Coronary artery (tissue), 2 donors: Measurements from ENCODE around the gene KRTAP3-2.

ENCODE experiments used
- DNase-seq: peaks from one replicate; pipeline ENCODE4 v3.0.0-alpha.2; 2017; ENCODE audit warnings: low spot score
- H3K27ac ChIP-seq, 2 donors: fragments of 200-600 bp; sonication (generic); one replicate each; pipeline ENCODE4 v1.5.1; 2016 to 2019
- H3K4me3 ChIP-seq: fragments of 200-600 bp; sonication (generic); 2 replicates; pipeline ENCODE4 v1.5.1; 2016; ENCODE audit warnings: mild to moderate bottlenecking, moderate library complexity
- TF ChIP-seq, protein P1 (sequence below): fragments of 200-600 bp; sonication (generic); IDR thresholded peaks from one replicate; pipeline ENCODE4 v1.5.1; 2019; ENCODE audit warnings: antibody characterized with exemption

KRTAP3-2 gene

DNA sequence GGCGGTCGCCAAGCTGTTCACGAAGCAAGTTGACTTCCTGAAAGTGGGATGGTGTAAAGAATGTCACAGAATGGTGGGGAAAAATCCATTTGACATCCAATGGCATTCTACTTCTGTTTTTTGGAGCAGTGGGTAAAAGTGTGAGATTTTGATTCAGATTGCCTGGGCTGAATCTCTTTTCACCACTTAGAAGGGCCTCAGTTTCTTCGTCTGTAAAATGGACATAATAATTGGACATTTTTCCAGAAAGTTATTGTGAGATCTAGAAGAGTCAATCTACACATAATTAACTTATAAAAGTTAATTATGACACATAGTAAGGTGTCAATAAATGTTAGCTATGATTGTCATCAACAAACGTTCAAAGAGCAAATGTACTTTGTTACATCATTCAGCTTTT lies 18.6 kb downstream of the KRTAP3-2 start:
- TF ChIP-seq, protein P1, sequence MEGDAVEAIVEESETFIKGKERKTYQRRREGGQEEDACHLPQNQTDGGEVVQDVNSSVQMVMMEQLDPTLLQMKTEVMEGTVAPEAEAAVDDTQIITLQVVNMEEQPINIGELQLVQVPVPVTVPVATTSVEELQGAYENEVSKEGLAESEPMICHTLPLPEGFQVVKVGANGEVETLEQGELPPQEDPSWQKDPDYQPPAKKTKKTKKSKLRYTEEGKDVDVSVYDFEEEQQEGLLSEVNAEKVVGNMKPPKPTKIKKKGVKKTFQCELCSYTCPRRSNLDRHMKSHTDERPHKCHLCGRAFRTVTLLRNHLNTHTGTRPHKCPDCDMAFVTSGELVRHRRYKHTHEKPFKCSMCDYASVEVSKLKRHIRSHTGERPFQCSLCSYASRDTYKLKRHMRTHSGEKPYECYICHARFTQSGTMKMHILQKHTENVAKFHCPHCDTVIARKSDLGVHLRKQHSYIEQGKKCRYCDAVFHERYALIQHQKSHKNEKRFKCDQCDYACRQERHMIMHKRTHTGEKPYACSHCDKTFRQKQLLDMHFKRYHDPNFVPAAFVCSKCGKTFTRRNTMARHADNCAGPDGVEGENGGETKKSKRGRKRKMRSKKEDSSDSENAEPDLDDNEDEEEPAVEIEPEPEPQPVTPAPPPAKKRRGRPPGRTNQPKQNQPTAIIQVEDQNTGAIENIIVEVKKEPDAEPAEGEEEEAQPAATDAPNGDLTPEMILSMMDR, result no peak
- no peak for DNase-seq
- H3K27ac ChIP-seq, result no peak overlapping the region
- H3K4me3 ChIP-seq, result no peak overlapping the region

DNA sequence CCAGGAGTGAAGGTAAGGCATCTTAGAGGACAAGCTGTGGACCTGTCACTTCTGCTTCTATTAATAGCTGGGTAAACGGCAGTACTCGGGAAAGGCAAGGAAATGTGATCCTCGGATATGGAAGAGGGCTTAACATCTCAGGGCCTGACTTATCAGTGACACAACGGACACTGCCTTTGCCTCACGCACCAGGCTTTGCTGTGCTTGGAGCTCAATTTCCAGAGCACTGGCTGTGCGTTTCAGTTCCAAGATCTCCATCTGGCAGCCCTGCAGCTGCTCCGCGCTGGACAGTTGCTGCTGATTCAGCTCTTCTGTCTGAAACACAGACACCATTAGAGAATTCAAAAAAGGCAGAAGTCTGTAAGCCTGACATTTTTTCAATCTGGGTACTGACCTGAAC lies 19.1 kb downstream of the KRTAP3-2 start:
- no peak for DNase-seq
- TF ChIP-seq, protein P1, result no peak
- H3K4me3 ChIP-seq, result no peak overlapping the region
- no peak overlapping the region for H3K27ac ChIP-seq

DNA sequence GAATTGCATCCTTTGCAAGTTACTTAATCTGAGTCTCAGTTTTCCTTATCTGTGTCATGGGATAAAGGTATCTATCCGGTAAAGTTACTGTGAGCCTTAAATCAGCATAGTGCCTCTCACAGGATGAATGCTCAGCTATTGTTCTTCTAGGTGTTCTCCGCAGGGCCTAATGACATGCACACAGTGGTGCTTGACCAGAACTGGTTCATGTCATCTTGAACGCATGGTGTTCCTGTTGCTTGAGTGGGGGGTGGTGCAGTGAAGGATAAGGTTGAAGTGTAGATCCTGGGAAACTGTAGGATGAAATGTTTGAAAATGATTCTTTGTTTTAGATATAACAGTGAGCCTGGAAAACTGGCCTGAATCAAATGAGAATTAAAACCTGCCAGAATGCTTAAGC lies 19.6 kb downstream of the KRTAP3-2 start:
- no peak for DNase-seq
- Histone ChIP-seq H3K27ac (no peak overlapping the region), H3K4me3 (no peak overlapping the region)

DNA sequence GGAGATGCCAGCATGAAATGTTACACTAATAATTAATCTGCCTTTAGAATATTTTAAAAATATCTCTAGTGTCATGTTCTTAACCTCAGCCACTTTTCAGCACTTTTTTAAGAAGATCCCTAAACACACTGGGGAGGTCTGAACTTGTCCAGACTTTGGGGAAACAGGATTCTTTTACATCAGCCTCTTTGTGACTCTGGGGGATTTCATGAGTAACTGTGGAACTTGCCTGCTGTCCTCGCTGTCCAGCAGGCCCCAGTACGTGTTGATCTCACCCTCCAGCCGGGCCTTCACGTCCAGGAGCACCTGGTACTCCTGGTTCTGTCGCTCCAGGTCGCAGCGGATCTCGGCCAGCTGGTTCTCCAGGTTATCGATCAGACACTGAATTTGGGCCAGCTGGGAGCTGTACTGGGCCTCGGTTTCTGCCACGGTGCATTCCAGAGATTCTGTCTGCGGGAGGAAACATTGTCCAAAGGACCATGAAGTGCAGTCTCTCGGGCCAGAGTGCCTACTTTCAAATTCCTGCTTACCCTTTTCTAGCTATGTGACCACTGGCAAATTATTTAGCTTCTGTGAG lies 21.0 kb downstream of the KRTAP3-2 start:
- no peak overlapping the region for H3K4me3 ChIP-seq
- no peak overlapping the region for H3K27ac ChIP-seq
- DNase-seq, result no peak
- TF ChIP-seq, protein P1, result no peak

More for the DNA sequence above, 19.6 kb downstream of the KRTAP3-2 start:
- TF ChIP-seq, protein P1, result no peak

DNA sequence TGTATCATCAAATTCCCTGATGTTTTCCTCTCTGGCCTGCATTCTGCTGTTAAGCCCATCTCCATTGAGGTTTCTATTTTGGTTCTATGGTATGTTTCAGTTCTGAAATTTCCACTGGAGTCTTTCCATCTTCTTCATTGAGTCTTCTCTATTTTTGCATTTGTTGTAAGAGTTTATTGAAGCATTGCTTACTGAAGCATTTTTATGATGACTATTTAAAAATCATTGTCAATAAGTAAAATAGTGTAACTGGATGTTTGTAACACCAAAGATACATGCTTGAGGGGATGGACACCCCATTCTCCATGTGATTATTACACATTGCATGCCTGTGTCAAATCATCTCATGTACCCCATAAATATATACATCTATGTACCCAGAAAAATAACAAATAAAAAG lies 24.2 kb downstream of the KRTAP3-2 start:
- Histone ChIP-seq H3K27ac (no peak overlapping the region), H3K4me3 (no peak overlapping the region)
- no peak for DNase-seq
- TF ChIP-seq, protein P1, result no peak

DNA sequence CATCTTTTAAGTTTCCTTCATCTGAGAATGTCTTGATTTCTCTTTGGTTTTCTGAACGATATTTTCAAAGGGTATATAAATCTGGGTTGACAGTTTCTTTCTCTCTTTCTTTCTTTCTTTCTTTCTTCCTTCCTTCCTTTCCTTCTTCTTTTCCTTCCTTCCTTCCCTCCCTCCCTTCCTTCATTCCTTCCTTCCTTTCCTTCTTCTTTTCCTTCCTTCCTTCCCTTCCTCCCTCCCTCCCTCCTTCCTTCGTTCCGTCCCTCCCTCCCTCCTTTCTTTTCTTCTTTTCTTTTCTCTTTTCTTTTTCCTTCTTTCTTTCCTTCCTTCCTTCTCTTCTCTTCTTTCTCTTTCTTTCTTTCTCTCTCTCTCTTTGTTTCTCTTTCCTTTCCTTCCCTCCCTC lies 25.3 kb downstream of the KRTAP3-2 start:
- no peak for DNase-seq
- TF ChIP-seq, protein P1, result no peak
- H3K4me3 ChIP-seq, result no peak overlapping the region
- no peak overlapping the region for H3K27ac ChIP-seq

DNA sequence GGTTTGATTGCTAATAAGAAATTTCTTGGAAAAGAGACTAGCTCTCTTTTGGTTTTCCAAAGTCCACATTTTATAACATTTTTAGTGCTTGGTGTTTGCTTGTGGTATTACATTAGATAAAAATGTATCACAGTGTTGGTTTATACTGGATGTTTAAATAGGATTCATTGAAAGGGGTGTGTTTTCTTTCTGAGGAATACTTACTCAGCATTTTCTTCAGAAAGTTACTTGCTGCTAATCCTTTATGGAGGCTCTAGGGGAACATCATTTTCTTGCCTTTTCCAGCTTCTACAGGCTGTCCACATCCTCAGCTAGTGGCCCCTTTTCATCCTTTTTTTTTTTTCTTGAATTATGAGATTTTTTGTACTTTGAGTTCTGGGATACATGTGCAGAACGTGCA lies 32.1 kb downstream of the KRTAP3-2 start:
- Histone ChIP-seq H3K27ac (no peak overlapping the region), H3K4me3 (no peak overlapping the region)
- DNase-seq, result no peak
- TF ChIP-seq, protein P1, result no peak
